ENCODE measurements around the gene SEC31A.
"Not testable (repeated sequence)": the region's sequence is repeated elsewhere in the genome, so short reads cannot be mapped to it uniquely, and the experiment has no call there.

SEC31A gene

GRCh38 chr4:82850684-82851083, 40.3 kb downstream of the SEC31A start:
- no peak for TF ChIP-seq JUND (IDR thresholded peaks at IDR 0.05; ENCODE audit: low read depth)
- no peak for DNase-seq (ENCODE audit: low read depth in 1 of 2, low spot score in 1 of 2)
- in situ Hi-C loops (cut with HindIII; ENCODE audit: low pct_unique_long_range_greater_than_20kb, low sequenced_read_pairs): no loop called here

DNA sequence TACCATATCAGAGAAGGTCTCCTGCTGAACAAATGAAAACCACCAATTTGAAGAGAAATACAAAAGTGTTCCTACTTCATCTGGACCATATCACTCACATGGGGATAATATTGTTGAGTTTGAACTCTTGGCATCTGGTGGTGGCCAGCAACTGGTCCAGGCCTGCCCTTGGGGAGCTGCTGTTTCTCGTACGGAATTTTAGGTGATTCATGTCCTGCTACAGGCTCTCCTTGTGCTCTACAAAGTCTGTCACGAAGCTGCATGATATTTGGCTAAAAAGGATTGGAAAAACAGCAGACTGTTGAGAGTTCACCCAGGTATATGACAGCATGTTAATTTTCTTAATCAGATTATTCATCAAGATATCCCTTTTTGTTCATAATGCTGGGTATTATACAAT, 42.2 kb downstream of the SEC31A start:
- no peak for TF ChIP-seq JUND (IDR thresholded peaks at IDR 0.05; ENCODE audit: low read depth)
- DNase-seq (ENCODE audit: low read depth in 1 of 2, low spot score in 1 of 2): no peak
- in situ Hi-C loops (cut with HindIII; ENCODE audit: low pct_unique_long_range_greater_than_20kb, low sequenced_read_pairs): no loop called here

DNA sequence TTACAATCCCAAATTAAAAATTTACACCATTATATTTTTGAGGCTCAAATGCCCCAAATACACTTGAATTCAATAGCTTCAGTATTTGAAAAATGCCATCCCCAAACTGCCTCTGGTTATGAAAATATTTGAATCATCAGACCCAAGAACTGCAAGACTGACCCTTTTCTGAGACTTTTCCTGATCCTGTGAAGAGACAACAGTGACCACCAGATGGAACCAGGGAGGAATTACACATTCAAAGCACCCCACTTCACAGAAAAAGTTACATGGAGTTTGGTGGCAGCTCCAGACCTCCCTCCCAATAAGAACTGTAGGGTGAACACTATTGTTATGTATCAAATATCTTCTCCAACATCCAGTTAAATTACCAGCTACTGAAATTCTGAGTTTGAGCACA, 48.4 kb downstream of the SEC31A start:
- no peak for TF ChIP-seq JUND (IDR thresholded peaks at IDR 0.05; ENCODE audit: low read depth)
- DNase-seq (ENCODE audit: low read depth in 1 of 2, low spot score in 1 of 2): peak in 1 of 2 experiments; percentile 2
- in situ Hi-C loops (cut with HindIII; ENCODE audit: low pct_unique_long_range_greater_than_20kb, low sequenced_read_pairs): no loop called here

GRCh38 chr4:82839624-82840023, 51.3 kb downstream of the SEC31A start:
- in situ Hi-C loops (cut with HindIII; ENCODE audit: low pct_unique_long_range_greater_than_20kb, low sequenced_read_pairs): no loop called here
- no peak for DNase-seq (ENCODE audit: low read depth in 1 of 2, low spot score in 1 of 2)
- TF ChIP-seq JUND (IDR thresholded peaks at IDR 0.05; ENCODE audit: low read depth): no peak

- in situ Hi-C loops (cut with HindIII; ENCODE audit: low pct_unique_long_range_greater_than_20kb, low sequenced_read_pairs): no loop called here
- DNase-seq (ENCODE audit: low read depth in 1 of 2, low spot score in 1 of 2): peak; percentile 7 to 41
- no peak for TF ChIP-seq JUND (IDR thresholded peaks at IDR 0.05; ENCODE audit: low read depth)
These were observed 57.1 kb downstream of the SEC31A start for GRCh38 chr4:82833696-82834313.

DNA sequence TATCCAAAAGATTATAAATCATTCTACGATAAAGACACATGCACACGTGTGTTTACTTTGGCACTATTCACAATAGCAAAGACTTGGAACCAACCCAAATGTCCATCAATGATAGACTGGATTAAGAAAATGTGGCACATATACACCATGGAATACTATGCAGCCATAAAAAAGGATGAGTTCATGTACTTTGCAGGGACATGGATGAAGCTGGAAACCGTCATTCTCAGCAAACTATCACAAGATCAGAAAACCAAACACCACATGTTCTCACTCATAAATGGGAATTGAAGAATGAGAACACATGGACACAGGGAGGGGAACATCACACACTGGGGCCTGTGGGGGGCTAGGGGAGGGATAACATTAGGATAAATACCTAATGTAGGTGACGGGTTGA, 57.9 kb downstream of the SEC31A start:
- DNase-seq (ENCODE audit: low read depth in 1 of 2, low spot score in 1 of 2); in situ Hi-C loops (cut with HindIII; ENCODE audit: low pct_unique_long_range_greater_than_20kb, low sequenced_read_pairs): not testable (repeated sequence)

- TF ChIP-seq JUND (IDR thresholded peaks at IDR 0.05; ENCODE audit: low read depth): no peak
- no peak for DNase-seq (ENCODE audit: low read depth in 1 of 2, low spot score in 1 of 2)
- in situ Hi-C loops (cut with HindIII; ENCODE audit: low pct_unique_long_range_greater_than_20kb, low sequenced_read_pairs): no loop called here
These were observed 65.5 kb downstream of the SEC31A start for GRCh38 chr4:82825425-82825824.

GRCh38 chr4:82823062-82823461, 67.9 kb downstream of the SEC31A start:
- in situ Hi-C loops (cut with HindIII; ENCODE audit: low pct_unique_long_range_greater_than_20kb, low sequenced_read_pairs): no loop called here
- no peak for DNase-seq (ENCODE audit: low read depth in 1 of 2, low spot score in 1 of 2)
- no peak for TF ChIP-seq JUND (IDR thresholded peaks at IDR 0.05; ENCODE audit: low read depth)

GRCh38 chr4:82820689-82821088, 70.3 kb downstream of the SEC31A start:
- in situ Hi-C loops (cut with HindIII; ENCODE audit: low pct_unique_long_range_greater_than_20kb, low sequenced_read_pairs): no loop called here
- DNase-seq (ENCODE audit: low read depth in 1 of 2, low spot score in 1 of 2): no peak
- TF ChIP-seq JUND (IDR thresholded peaks at IDR 0.05; ENCODE audit: low read depth): no peak

GRCh38 chr4:82818664-82819662, 72.0 kb downstream of the SEC31A start:
- in situ Hi-C loops (cut with HindIII; ENCODE audit: low pct_unique_long_range_greater_than_20kb, low sequenced_read_pairs): no loop called here
- TF ChIP-seq JUND (IDR thresholded peaks at IDR 0.05; ENCODE audit: low read depth): no peak
- no peak for DNase-seq (ENCODE audit: low read depth in 1 of 2, low spot score in 1 of 2)

GRCh38 chr4:82816874-82817273, 74.1 kb downstream of the SEC31A start:
- in situ Hi-C loops (cut with HindIII; ENCODE audit: low pct_unique_long_range_greater_than_20kb, low sequenced_read_pairs); DNase-seq (ENCODE audit: low read depth in 1 of 2, low spot score in 1 of 2): not testable (repeated sequence)

- no peak for DNase-seq (ENCODE audit: low read depth in 1 of 2, low spot score in 1 of 2)
- no peak for TF ChIP-seq JUND (IDR thresholded peaks at IDR 0.05; ENCODE audit: low read depth)
- in situ Hi-C loops (cut with HindIII; ENCODE audit: low pct_unique_long_range_greater_than_20kb, low sequenced_read_pairs): no loop called here
These were observed 76.9 kb downstream of the SEC31A start for GRCh38 chr4:82814034-82814433.

- in situ Hi-C loops (cut with HindIII; ENCODE audit: low pct_unique_long_range_greater_than_20kb, low sequenced_read_pairs): no loop called here
- no peak for TF ChIP-seq JUND (IDR thresholded peaks at IDR 0.05; ENCODE audit: low read depth)
- no peak for DNase-seq (ENCODE audit: low read depth in 1 of 2, low spot score in 1 of 2)
These were observed 79.1 kb downstream of the SEC31A start for GRCh38 chr4:82811838-82812341.
